HG02798 (cell line): ENCODE measurements around the gene EEFSEC.

Experiments used
- ATAC-seq: cut with Tn5 transposase; IDR thresholded peaks from one replicate; pipeline ENCODE4 v1.9.1; 2021; ENCODE audit warnings: mild to moderate bottlenecking; ENCODE audit not compliant: unreplicated experiment, poor library complexity

The EEFSEC gene

DNA sequence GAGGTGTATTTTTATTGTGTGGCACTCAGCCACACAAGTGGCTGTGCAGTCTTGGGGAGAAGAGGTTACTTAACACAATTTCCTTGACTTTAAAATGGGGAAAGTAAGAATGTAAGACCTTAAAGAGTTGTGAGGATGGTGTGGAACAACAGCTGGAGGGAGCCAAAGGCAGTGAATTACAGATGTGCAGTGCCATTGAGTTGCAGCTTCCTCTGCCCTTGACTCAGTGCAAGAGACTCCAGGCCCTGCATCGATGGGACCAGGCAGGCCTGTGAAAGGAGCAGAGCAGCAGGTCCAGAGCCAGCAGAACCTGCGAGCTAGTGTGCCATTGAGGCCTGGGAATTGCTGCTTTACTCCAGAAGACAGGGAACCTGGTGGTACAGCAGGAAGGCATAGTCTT lies 27.2 kb downstream of the EEFSEC start:
- ATAC-seq = no peak

- ATAC-seq = no peak
These were observed 27.6 kb downstream of the EEFSEC start for GRCh38 chr3:128180913-128181312.

DNA sequence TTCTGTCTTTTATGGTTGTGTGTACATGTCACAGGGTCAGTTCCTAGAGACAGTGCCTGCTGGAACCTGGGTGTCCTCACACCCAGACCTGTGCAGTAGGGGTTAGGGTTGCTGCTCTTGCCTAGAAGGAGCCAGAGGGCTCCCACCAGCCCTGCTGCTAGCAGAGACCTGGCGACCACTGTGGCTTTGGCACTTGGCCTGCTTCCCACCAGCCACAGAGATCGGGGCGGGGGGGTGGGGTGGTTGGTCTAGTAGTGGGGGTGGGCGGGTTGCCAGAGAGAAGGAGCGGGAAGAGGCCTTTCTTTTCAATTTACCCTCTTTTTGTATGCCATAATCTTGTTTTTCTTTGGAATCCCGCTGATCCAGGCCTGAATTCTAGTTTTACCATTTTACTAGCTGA lies 29.4 kb downstream of the EEFSEC start:
- no peak for ATAC-seq

- ATAC-seq = no peak
These were observed 32.6 kb downstream of the EEFSEC start for GRCh38 chr3:128185630-128186447.

DNA sequence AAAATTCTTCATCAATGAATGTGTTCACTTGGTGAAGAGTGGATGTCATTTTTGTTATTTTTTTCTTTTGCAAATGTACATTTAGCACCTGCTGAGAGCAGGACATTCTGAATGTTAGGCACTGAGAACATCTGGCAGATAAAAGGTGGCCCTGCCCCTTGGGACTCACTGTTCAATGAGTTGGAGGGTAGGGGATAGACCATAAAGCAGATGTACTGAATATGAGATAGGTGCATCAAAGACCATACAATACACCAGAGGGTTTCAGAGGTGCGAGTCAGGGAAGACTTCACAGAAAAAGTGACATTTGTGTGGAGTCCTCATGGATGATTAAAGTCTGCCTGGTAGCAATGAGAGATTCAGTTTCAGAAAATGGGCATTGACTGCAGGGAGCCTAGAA lies 34.2 kb downstream of the EEFSEC start:
- ATAC-seq = no peak

DNA sequence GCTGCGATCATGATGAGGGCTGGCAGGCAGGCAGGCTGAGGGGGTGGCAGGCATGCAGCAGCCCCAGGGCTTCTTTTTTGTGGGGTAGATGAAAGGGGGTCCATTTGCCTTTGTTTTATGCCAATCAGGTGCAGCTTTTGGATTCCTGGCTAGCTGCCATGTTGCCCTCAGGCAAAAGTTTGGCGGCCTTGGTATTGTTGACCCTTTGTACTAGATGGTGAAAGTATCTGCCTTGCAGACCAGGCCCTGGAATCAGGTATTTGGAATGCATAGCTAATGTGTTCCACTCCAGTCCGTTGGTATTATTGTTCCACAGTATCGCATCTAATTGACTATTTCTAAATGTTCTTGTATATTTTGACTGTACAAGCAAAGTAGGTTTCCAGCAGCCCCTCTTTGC lies 35.0 kb downstream of the EEFSEC start:
- ATAC-seq = no peak

DNA sequence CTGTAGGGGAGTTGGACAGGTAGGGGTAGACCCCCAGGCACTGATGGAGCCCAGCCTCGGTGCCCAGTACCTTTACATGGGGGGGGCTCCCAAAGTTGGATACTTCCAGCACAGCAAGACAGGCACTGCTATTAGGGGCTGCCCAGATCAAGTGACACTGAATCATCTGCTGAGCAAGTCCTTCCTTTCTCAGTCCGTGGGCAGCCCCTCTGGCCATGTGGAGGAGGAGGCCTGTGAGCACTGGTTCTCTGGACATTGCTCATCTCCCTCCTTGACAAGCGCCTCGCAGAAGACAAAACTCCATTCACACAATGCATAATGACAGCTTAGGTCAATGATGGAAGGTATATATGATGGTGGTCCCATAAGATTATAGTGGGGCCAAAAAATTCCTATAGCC lies 35.7 kb downstream of the EEFSEC start:
- no peak for ATAC-seq

DNA sequence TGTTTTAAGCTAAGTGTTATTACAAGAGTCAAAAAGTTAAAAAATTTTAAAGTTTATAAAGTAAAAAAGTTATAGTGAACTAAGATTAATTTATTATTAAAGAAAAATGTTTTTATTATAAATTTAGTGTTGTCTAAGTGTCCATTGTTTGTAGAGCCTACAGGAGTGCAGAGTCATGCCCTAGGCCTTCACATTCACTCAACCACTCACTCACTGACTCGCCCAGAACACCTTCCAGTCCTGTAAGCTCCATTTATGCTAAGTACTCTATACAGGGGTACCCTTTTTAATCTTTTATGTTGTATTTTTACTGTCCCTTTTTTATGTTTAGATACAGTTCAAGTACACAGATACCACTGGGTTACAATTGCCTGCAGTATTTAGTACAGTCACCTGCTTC lies 37.2 kb downstream of the EEFSEC start:
- no peak for ATAC-seq

GRCh38 chr3:128192131-128192530 lies 38.9 kb downstream of the EEFSEC start:
- no peak for ATAC-seq

- ATAC-seq = no peak
These were observed 39.9 kb downstream of the EEFSEC start for GRCh38 chr3:128193168-128193567.

DNA sequence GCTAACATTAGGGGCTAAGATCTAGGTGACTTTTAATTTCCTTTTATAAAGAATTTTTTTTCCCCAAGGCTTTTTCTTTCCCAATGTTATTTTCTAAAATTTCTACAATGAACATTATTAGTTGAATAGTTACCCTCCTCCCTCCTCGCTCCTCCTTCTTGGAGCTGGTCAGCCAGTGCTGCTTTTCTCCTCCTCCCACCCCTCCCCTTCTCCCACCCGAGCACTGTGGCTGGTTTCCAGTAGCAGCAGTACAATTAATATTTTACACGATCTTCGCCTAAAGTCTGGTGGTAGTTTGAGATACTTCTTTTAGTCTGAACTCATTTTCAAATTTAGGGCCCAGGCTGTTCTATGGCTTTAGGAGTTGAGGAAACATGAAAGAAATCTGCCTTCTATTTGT lies 41.6 kb downstream of the EEFSEC start:
- ATAC-seq = no peak

DNA sequence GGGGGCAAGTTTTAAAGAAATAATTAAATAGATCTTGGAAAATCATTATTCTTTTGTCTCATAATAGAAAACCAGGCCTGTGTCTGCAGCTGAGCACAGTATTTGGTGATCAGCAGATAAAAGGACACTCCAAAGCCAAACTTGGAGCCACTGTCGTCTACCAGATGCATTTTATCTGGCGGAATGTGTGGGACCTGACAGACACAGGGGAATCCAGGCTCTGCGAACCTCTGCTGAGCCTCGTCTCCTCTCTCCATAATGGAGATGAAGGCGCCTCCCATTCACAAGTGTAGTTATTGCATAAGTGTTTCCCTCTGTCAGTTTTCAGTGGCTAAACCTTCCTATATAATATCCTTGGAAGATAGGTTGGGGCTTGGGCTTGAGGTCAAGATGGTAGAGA lies 42.1 kb downstream of the EEFSEC start:
- ATAC-seq = no peak

- ATAC-seq = no peak
These were observed 42.5 kb downstream of the EEFSEC start for GRCh38 chr3:128195802-128196201.

DNA sequence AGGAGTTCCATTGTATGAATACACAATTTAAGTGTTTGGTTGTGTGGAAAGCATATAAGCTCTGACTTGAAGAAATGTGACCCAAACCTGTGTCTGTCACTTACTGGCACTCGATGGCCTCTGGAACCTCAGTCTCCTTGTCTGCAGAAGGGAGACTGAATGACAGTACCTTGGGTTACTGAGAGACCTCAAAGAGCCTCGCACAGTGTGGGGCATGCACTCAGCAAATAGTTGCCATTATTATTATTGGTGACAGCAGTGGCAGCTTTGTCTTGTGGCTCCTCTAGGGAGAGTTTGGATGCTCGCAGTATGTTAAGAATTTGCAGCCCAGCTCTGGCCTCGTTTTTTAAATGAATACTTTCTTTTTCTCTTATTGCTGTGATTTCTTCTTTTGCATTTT lies 43.4 kb downstream of the EEFSEC start:
- ATAC-seq = no peak

DNA sequence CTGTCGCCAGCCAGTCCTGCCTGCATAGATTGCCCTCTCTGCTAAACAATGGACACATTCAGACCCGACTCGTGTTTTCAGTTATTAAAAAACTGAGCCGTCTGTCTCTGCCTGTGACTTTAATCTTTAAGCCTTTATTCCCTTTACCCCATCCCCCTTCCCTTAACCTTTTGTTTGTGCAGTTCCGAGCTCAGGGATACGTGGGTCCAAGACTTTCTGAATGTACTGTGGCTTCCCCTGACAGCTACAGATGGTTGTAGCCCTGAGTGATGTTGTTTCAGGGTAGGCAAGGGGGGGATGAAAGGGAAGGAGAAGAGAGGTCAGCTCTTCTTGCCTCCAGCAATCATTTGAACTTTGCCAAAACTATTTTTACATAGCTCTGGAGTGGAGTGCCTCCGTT lies 44.6 kb downstream of the EEFSEC start:
- ATAC-seq = no peak

GRCh38 chr3:128198313-128198712 lies 45.0 kb downstream of the EEFSEC start:
- ATAC-seq = no peak

DNA sequence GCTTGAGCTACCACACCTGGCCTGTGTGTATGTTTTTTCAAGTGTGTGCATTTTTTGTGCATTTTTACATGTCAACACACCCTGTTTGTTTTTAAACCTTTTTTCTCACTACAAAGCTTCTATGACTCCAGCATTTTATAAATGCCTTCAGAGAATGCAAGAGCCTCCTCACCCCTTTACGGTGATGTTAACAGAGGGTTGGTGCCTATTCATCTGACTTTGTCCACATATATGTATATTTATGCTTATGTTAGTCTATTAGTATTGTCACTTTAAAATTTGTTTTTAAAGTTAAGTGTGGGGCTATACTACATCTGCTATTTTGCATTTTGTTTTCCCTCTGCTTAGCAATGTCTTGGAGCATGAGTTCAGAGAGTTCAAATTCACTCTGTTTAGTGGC lies 45.8 kb downstream of the EEFSEC start:
- ATAC-seq = no peak

DNA sequence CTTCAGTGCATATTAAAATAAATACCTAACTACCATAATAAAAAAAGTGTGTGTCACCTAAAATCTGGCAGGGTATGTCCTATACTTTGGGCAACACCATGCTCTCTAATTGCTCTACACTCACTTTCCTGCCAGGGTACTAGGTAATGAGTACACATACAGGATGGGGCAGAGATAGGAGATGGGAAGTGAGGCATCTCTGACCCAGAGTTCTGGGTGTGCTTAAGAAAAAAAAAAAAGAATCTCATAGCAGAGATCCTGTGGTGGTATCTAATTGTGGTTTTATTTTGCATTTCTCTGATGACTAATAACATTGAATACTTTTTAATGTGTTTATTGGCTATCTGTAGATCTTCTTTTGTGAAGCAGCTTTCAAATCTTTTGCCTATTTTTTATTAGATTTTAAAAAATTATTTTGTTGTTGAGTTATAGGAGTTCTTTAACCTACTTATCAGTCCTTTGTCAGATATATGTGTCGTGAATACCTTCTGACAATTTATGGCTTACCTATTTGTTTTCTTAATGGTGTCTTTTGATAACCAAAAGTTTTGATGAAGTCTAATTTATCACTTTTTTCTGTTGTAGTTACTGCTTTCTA lies 48.0 kb downstream of the EEFSEC start:
- no peak for ATAC-seq

- ATAC-seq = no peak
These were observed 49.9 kb downstream of the EEFSEC start for GRCh38 chr3:128203169-128203568.

- no peak for ATAC-seq
These were observed 52.4 kb downstream of the EEFSEC start for GRCh38 chr3:128205558-128206145.

GRCh38 chr3:128207951-128208350 lies 54.7 kb downstream of the EEFSEC start:
- ATAC-seq = no peak

- no peak for ATAC-seq
These were observed 57.4 kb downstream of the EEFSEC start for GRCh38 chr3:128210711-128211110.
